ENCODE measurements around the gene FEN1.

FEN1 gene

GRCh38 chr11:61792310-61793082 lies at the start of gene FEN1, which contains the start of gene TMEM258:
TSS of gene FEN1 (plus strand) at chr11:61792911. CDS start at chr11:61795362, 2,451 bp downstream.
TSS of gene TMEM258 (minus strand) at chr11:61792599. CDS start at chr11:61792558, 41 bp downstream.
- Histone ChIP-seq H3K4me1 (ENCODE audit: insufficient read depth, low read length) (0 out of 2 replicates have a peak, but pooled peaks cover 2% of the 10 kb centered on the region), H3K9ac (ENCODE audit: low read depth, low read length) (peak within 1 kb of the TSS; percentile 83), H3K9me3 (ENCODE audit: control insufficient read depth, insufficient read depth, low read length) (no peaks in the 10 kb centered on the region), H3K36me3 (ENCODE audit: insufficient read depth, low read length) (peaks cover 10% of the 10 kb centered on the region)

- Histone ChIP-seq H3K36me3 (ENCODE audit: insufficient read depth, low read length) (no peaks in the 10 kb centered on the region), H3K4me1 (ENCODE audit: insufficient read depth, low read length) (peaks cover 10% of the 10 kb centered on the region), H3K9ac (ENCODE audit: low read depth, low read length) (no peak overlapping the region), H3K9me3 (ENCODE audit: control insufficient read depth, insufficient read depth, low read length) (no peaks in the 10 kb centered on the region)
These were observed 49.1 kb upstream of the FEN1 start for GRCh38 chr11:61743486-61744095.

GRCh38 chr11:61744181-61744580 lies 48.5 kb upstream of the FEN1 start:
- no peaks in the 10 kb centered on the region for H3K36me3 ChIP-seq (ENCODE audit: insufficient read depth, low read length)
- peaks cover 16% of the 10 kb centered on the region for H3K4me1 ChIP-seq (ENCODE audit: insufficient read depth, low read length)
- H3K9me3 ChIP-seq (ENCODE audit: control insufficient read depth, insufficient read depth, low read length): no peaks in the 10 kb centered on the region
- no peak overlapping the region for H3K9ac ChIP-seq (ENCODE audit: low read depth, low read length)

- H3K9me3 ChIP-seq (ENCODE audit: control insufficient read depth, insufficient read depth, low read length): no peaks in the 10 kb centered on the region
- H3K4me1 ChIP-seq (ENCODE audit: insufficient read depth, low read length): peaks cover 21% of the 10 kb centered on the region
- no peak overlapping the region for H3K9ac ChIP-seq (ENCODE audit: low read depth, low read length)
- H3K36me3 ChIP-seq (ENCODE audit: insufficient read depth, low read length): no peaks in the 10 kb centered on the region
These were observed 48.0 kb upstream of the FEN1 start for GRCh38 chr11:61744609-61745156.

GRCh38 chr11:61745781-61746441 lies 46.8 kb upstream of the FEN1 start:
- Histone ChIP-seq H3K9ac (ENCODE audit: low read depth, low read length) (no peak overlapping the region), H3K4me1 (ENCODE audit: insufficient read depth, low read length) (peaks cover 29% of the 10 kb centered on the region), H3K36me3 (ENCODE audit: insufficient read depth, low read length) (no peaks in the 10 kb centered on the region)

GRCh38 chr11:61746442-61747191 lies 46.1 kb upstream of the FEN1 start:
- no peaks in the 10 kb centered on the region for H3K9me3 ChIP-seq (ENCODE audit: control insufficient read depth, insufficient read depth, low read length)
- H3K9ac ChIP-seq (ENCODE audit: low read depth, low read length): no peak overlapping the region
- H3K4me1 ChIP-seq (ENCODE audit: insufficient read depth, low read length): peaks cover 29% of the 10 kb centered on the region
- no peaks in the 10 kb centered on the region for H3K36me3 ChIP-seq (ENCODE audit: insufficient read depth, low read length)

More at GRCh38 chr11:61745781-61746441, 46.8 kb upstream of the FEN1 start:
- no peaks in the 10 kb centered on the region for H3K9me3 ChIP-seq (ENCODE audit: control insufficient read depth, insufficient read depth, low read length)

GRCh38 chr11:61747192-61747966 lies 45.3 kb upstream of the FEN1 start:
- Histone ChIP-seq H3K9ac (ENCODE audit: low read depth, low read length) (no peak overlapping the region), H3K36me3 (ENCODE audit: insufficient read depth, low read length) (no peaks in the 10 kb centered on the region), H3K4me1 (ENCODE audit: insufficient read depth, low read length) (peaks cover 29% of the 10 kb centered on the region), H3K9me3 (ENCODE audit: control insufficient read depth, insufficient read depth, low read length) (no peaks in the 10 kb centered on the region)

- Histone ChIP-seq H3K4me1 (ENCODE audit: insufficient read depth, low read length) (peaks cover 29% of the 10 kb centered on the region), H3K9ac (ENCODE audit: low read depth, low read length) (no peak overlapping the region), H3K36me3 (ENCODE audit: insufficient read depth, low read length) (no peaks in the 10 kb centered on the region)
These were observed 44.8 kb upstream of the FEN1 start for GRCh38 chr11:61747967-61748285.

GRCh38 chr11:61749591-61750217 lies 43.0 kb upstream of the FEN1 start:
- Histone ChIP-seq H3K36me3 (ENCODE audit: insufficient read depth, low read length) (no peaks in the 10 kb centered on the region), H3K4me1 (ENCODE audit: insufficient read depth, low read length) (peaks cover 36% of the 10 kb centered on the region), H3K9me3 (ENCODE audit: control insufficient read depth, insufficient read depth, low read length) (no peaks in the 10 kb centered on the region), H3K9ac (ENCODE audit: low read depth, low read length) (no peak overlapping the region)

More at GRCh38 chr11:61747967-61748285, 44.8 kb upstream of the FEN1 start:
- H3K9me3 ChIP-seq (ENCODE audit: control insufficient read depth, insufficient read depth, low read length): no peaks in the 10 kb centered on the region

- Histone ChIP-seq H3K9me3 (ENCODE audit: control insufficient read depth, insufficient read depth, low read length) (no peaks in the 10 kb centered on the region), H3K9ac (ENCODE audit: low read depth, low read length) (no peak overlapping the region), H3K4me1 (ENCODE audit: insufficient read depth, low read length) (peaks cover 42% of the 10 kb centered on the region), H3K36me3 (ENCODE audit: insufficient read depth, low read length) (no peaks in the 10 kb centered on the region)
These were observed 42.0 kb upstream of the FEN1 start for GRCh38 chr11:61750631-61751273.

GRCh38 chr11:61751384-61751783 lies 41.3 kb upstream of the FEN1 start:
- peaks cover 48% of the 10 kb centered on the region for H3K4me1 ChIP-seq (ENCODE audit: insufficient read depth, low read length)
- no peak overlapping the region for H3K9ac ChIP-seq (ENCODE audit: low read depth, low read length)
- no peaks in the 10 kb centered on the region for H3K9me3 ChIP-seq (ENCODE audit: control insufficient read depth, insufficient read depth, low read length)
- H3K36me3 ChIP-seq (ENCODE audit: insufficient read depth, low read length): no peaks in the 10 kb centered on the region

GRCh38 chr11:61752117-61752924 lies 40.4 kb upstream of the FEN1 start, which contains the start of gene MYRF:
TSS of gene MYRF (plus strand) at chr11:61752636. CDS start at chr11:61752745, 109 bp downstream.
- Histone ChIP-seq H3K4me1 (ENCODE audit: insufficient read depth, low read length) (peaks cover 55% of the 10 kb centered on the region), H3K9ac (ENCODE audit: low read depth, low read length) (peak within 1 kb of the TSS; percentile 68), H3K9me3 (ENCODE audit: control insufficient read depth, insufficient read depth, low read length) (no peaks in the 10 kb centered on the region), H3K36me3 (ENCODE audit: insufficient read depth, low read length) (no peaks in the 10 kb centered on the region)

All from ES-I3 (cell line).